IMR-90 (cell line): Measurements from ENCODE around the gene ASS1. TPM values are rescaled to one million over a fixed set of nuclear protein-coding genes. Genes with fewer than 3 reads are reported as not detected.

Experiments used
- ATAC-seq: fragments of 200-7000 bp; cut with Tn5 transposase; 2 replicates; pipeline ENCODE4 v1.9.1; 2020; ENCODE audit warnings: low read depth, mild to moderate bottlenecking, moderate library complexity
- BruUV-seq: library from RNA; stranded (reverse); fragments of 400-500 nt; replicated peaks from 2 replicates; lab custom pipeline; 2021; lab: Mats Ljungman, UMichigan
- CTCF ChIA-PET: fragments of 300-600 bp; formaldehyde crosslinking; extraction: SDS; loops from one replicate; lab custom pipeline; 2021; ENCODE audit warnings: antibody characterized with exemption; lab: Yijun Ruan, JAX
- POLR2A ChIA-PET: fragments of 300-600 bp; sonication (Branson Sonifier 250); formaldehyde crosslinking; loops from one replicate; lab custom pipeline; 2022; ENCODE audit warnings: antibody characterized with exemption; ENCODE audit not compliant: unreplicated experiment; lab: Charles Lee
- DNase-seq: peaks from one replicate; pipeline ENCODE4 v3.0.0; 2013
- H2AFZ ChIP-seq: replicated peaks from 2 replicates; pipeline ENCODE3; 2013; ENCODE audit warnings: low read length, mild to moderate bottlenecking; ENCODE audit not compliant: poor library complexity
- H2AK5ac ChIP-seq: 2 replicates; pipeline ENCODE4 v1.6.1; 2013; ENCODE audit warnings: low read depth, low read length, inconsistent platforms
- H2AK9ac ChIP-seq: replicated peaks from 2 replicates; pipeline ENCODE3; 2013; ENCODE audit warnings: mild to moderate bottlenecking, low read depth, low read length, moderate library complexity; ENCODE audit not compliant: poor library complexity
- H2BK120ac ChIP-seq: 2 replicates; pipeline ENCODE4 v1.6.1; 2013; ENCODE audit warnings: low read depth, low read length, inconsistent platforms
- H2BK15ac ChIP-seq: 3 replicates; pipeline ENCODE4 v1.6.1; 2013; ENCODE audit warnings: low read depth, low read length, inconsistent platforms
- H2BK20ac ChIP-seq: 2 replicates; pipeline ENCODE4 v1.6.1; 2013; ENCODE audit warnings: low read depth, mild to moderate bottlenecking, inconsistent platforms, low read length, moderate library complexity
- H2BK5ac ChIP-seq: 2 replicates; pipeline ENCODE4 v1.6.1; 2013; ENCODE audit warnings: mild to moderate bottlenecking, low read depth, low read length, inconsistent platforms; ENCODE audit not compliant: poor library complexity, severe bottlenecking
- H3K14ac ChIP-seq: replicated peaks from 2 replicates; pipeline ENCODE4 v1.6.1; 2013; ENCODE audit warnings: low read depth, low read length, inconsistent platforms
- H3K18ac ChIP-seq: 2 replicates; pipeline ENCODE4 v1.6.1; 2013; ENCODE audit warnings: low read depth, low read length, control low read depth
- H3K23ac ChIP-seq: 2 replicates; pipeline ENCODE4 v1.6.1; 2013; ENCODE audit warnings: low read depth, low read length, inconsistent platforms
- H3K27ac ChIP-seq: 2 replicates; pipeline ENCODE4 v1.5.1; 2013; ENCODE audit warnings: mild to moderate bottlenecking, control low read depth, low read length; ENCODE audit not compliant: insufficient read depth
- H3K27me3 ChIP-seq: 2 replicates; pipeline ENCODE4 v1.6.1; 2013; ENCODE audit warnings: low read length; ENCODE audit not compliant: control insufficient read depth, insufficient read depth
- H3K36me3 ChIP-seq: 2 replicates; pipeline ENCODE4 v1.6.1; 2013; ENCODE audit warnings: low read length, mixed read lengths; ENCODE audit not compliant: control insufficient read depth, insufficient read depth
- H3K4ac ChIP-seq: 2 replicates; pipeline ENCODE4 v1.6.1; 2013; ENCODE audit warnings: low read depth, low read length, inconsistent platforms
- H3K4me1 ChIP-seq: 2 replicates; pipeline ENCODE4 v1.6.1; 2013; ENCODE audit warnings: low read length, mixed read lengths; ENCODE audit not compliant: control insufficient read depth, insufficient read depth
- H3K4me2 ChIP-seq: 2 replicates; pipeline ENCODE4 v1.6.1; 2013; ENCODE audit warnings: low read depth, mild to moderate bottlenecking, control low read depth, low read length, moderate library complexity
- H3K4me3 ChIP-seq: 2 replicates; pipeline ENCODE4 v1.5.1; 2013; ENCODE audit warnings: low read depth, mild to moderate bottlenecking, control low read depth, low read length, moderate library complexity; ENCODE audit not compliant: insufficient read depth
- H3K56ac ChIP-seq: 2 replicates; pipeline ENCODE4 v1.6.1; 2013; ENCODE audit warnings: low read length, inconsistent platforms; ENCODE audit not compliant: insufficient read depth; ENCODE audit errors: extremely low read depth
- H3K79me1 ChIP-seq, 2 experiments: 2 replicates each; pipeline ENCODE4 v1.6.1; 2013; ENCODE audit warnings: low read length in 2 of 2, inconsistent platforms in 1 of 2, low read depth in 1 of 2
- H3K9ac ChIP-seq: 2 replicates; pipeline ENCODE4 v1.6.1; 2013; ENCODE audit warnings: low read depth, low read length, control low read depth
- H3K9me1 ChIP-seq: 2 replicates; pipeline ENCODE4 v1.6.1; 2013; ENCODE audit warnings: low read length, inconsistent platforms; ENCODE audit not compliant: insufficient read depth
- H3K9me3 ChIP-seq: 2 replicates; pipeline ENCODE4 v1.6.1; 2013; ENCODE audit warnings: low read length; ENCODE audit not compliant: control insufficient read depth, insufficient read depth
- H4K20me1 ChIP-seq: 2 replicates; pipeline ENCODE4 v1.6.1; 2013; ENCODE audit warnings: low read length, inconsistent platforms; ENCODE audit not compliant: insufficient read depth
- H4K5ac ChIP-seq: 2 replicates; pipeline ENCODE4 v1.6.1; 2013; ENCODE audit warnings: mild to moderate bottlenecking, low read depth, low read length, control low read depth
- H4K8ac ChIP-seq, 2 experiments: 2 replicates each; pipeline ENCODE4 v1.6.1; 2013; ENCODE audit warnings: low read depth in 2 of 2, low read length in 2 of 2, control low read depth in 1 of 2, inconsistent platforms in 1 of 2
- H4K91ac ChIP-seq: 2 replicates; pipeline ENCODE4 v1.6.1; 2013; ENCODE audit warnings: low read depth, low read length, inconsistent platforms; ENCODE audit not compliant: insufficient read depth
- MAZ ChIP-seq: IDR thresholded peaks from 2 replicates; pipeline ENCODE4 v1.6.1; 2012; ENCODE audit warnings: low read depth, mild to moderate bottlenecking, low read length, improper control_type of control experiment, moderate library complexity, borderline replicate concordance
- POLR2A ChIP-seq: IDR thresholded peaks from 2 replicates; pipeline ENCODE4 v1.6.1; 2012; ENCODE audit warnings: mild to moderate bottlenecking, low read depth, low read length
- WGBS, 2 experiments: methylation state at CpG; one replicate each; pipeline versions ENCODE4 v1.1.5 to v1.1.7; 2013; ENCODE audit warnings: missing lambda C conversion rate in 2 of 2; ENCODE audit not compliant: insufficient read length in 1 of 2; ENCODE audit errors: extremely low coverage in 2 of 2; 5-methylcytosine and 5-hydroxymethylcytosine counted together
- dilution Hi-C: fragments of 300-500 bp; cut with HindIII; formaldehyde crosslinking; loops from one replicate; pipeline ENCODE4 v1.14.3; 2018; ENCODE audit warnings: low sequenced_read_pairs; ENCODE audit not compliant: unreplicated experiment
- in situ Hi-C: fragments of 300-500 bp; cut with MboI; formaldehyde crosslinking; loops from 3 replicates; pipeline ENCODE4 v1.14.3; 2019; ENCODE audit warnings: low sequenced_read_pairs, inconsistent platforms, mixed read lengths
- intact Hi-C: fragments of 100-400 bp; cut with micrococcal nuclease; formaldehyde crosslinking; loops from 2 replicates; pipeline ENCODE4 v1.10.0; 2022
- polyA plus RNA-seq, 3 experiments: library from polyadenylated mRNA; depleted of rRNA; stranded (reverse); fragments of >200 nt; gene quantifications; 2 replicates each; pipeline ENCODE4 v1.2.3, GENCODE V29; 2012; ENCODE audit warnings: low replicate concordance in 1 of 3
- total RNA-seq: library from RNA; depleted of rRNA; stranded (reverse); fragments of >200 nt; gene quantifications from 2 replicates; pipeline ENCODE4 v1.2.3, GENCODE V29; 2012

ASS1 gene
- total and polyA plus RNA-seq, 2 of the 4 experiments (the other 2 are of a cell fraction), result 39.6 to 41.9 TPM

- Histone ChIP-seq H3K9ac (no peak overlapping the region), H3K14ac (no peak overlapping the region), H2BK5ac (no peak overlapping the region), H4K20me1 (peaks cover 5% of the 10 kb centered on the region; the same call in 1 of the 2 replicates), H3K79me1 (no peaks in the 10 kb centered on the region), H3K27me3 (peaks cover 2% of the 10 kb centered on the region; the same call in 1 of the 2 replicates), H3K4ac (peak overlapping the region; percentile 56), H2BK20ac (no peak overlapping the region; the same call in 1 of the 2 replicates), H3K4me3 (no peak overlapping the region), H3K18ac (no peak overlapping the region; the same call in 1 of the 2 replicates), H2BK120ac (peak overlapping the region; percentile 61; the same call in 1 of the 2 replicates), H2AK9ac (no peak overlapping the region), H4K8ac (no peak overlapping the region; a peak in 1 of 4 replicates), H3K9me3 (no peaks in the 10 kb centered on the region), H3K56ac (no peak overlapping the region), H4K5ac (no peak overlapping the region; the same call in 1 of the 2 replicates), H2BK15ac (no peak overlapping the region), H3K36me3 (no peaks in the 10 kb centered on the region), H2AK5ac (no peak overlapping the region; the same call in 1 of the 2 replicates), H4K91ac (peak overlapping the region; percentile 70), H2AFZ (no peak overlapping the region), H3K4me2 (no peak overlapping the region), H3K9me1 (peaks cover 15% of the 10 kb centered on the region), H3K27ac (no peak overlapping the region), H3K4me1 (peaks cover 41% of the 10 kb centered on the region), H3K23ac (no peak overlapping the region)
- ChIA-PET POLR2A (interaction anchor here (0.6 kb wide), 1 partner anchor 26 kb away, joined by 11 read pairs; no protein-coding TSS in a partner anchor), CTCF (no interaction called here)
- DNase-seq (no peak), ATAC-seq (no peak)
- in situ Hi-C loops, result no loop called here
- intact Hi-C loops, result no loop called here
- dilution Hi-C loops, result no loop called here
- no peak for TF ChIP-seq MAZ
- no peak for TF ChIP-seq POLR2A
- no CpG with 5 or more reads among the region's 10 CpGs for WGBS, 2 experiments
- no TSS peak for BruUV-seq
Measured at GRCh38 chr9:130448771-130449603, 4.2 kb downstream of the ASS1 start.
